ENCODE data around the gene TAC1.

DNA sequence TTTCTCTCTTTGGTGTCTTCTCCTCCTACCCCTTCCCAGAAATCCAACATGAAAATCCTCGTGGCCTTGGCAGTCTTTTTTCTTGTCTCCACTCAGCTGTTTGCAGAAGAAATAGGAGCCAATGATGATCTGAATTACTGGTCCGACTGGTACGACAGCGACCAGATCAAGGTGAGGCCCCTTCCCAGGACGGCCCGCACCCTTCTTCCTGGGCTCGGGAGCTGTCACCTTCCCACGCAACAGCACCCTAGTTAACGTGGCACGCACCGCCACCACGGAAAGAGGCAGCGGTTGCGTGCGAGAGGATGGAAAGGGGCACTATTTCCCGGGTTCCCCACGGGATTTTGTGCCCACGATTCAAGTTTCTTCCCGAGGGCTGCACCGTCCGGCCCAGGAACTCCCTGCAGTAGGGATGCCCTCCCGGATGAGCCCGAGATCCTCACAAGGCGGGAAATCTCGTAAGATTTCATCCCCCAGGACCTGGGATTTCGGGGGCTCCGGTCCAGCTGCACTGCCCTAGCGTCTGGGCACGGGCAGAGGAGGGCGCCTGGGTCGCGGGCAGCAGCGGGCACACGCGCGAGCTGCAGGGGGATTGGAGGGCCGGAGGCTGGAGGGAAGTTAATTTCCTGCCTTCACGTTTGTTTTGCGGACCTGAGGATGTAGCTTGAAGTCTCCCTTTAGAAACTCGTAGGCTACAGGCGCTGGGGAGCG lies 834 bp downstream of the TAC1 start:
- TF ChIP-seq EZH2phosphoT487 (IDR thresholded peaks at IDR 0.05; ENCODE audit: low read depth) (no peak), CTCF (IDR thresholded peaks at IDR 0.05; ENCODE audit: low read depth, low read length) (no peak)

Data from OCI-LY3 (cell line).